Measurements from ENCODE around the gene USP35. TPM values are rescaled to one million over a fixed set of nuclear protein-coding genes. Genes with fewer than 3 reads are reported as not detected.
"Not testable (repeated sequence)": the region's sequence is repeated elsewhere in the genome, so short reads cannot be mapped to it uniquely, and the experiment has no call there.

Gene USP35
- total RNA-seq, 3 donors from 2014 or later, result 5.1 to 16.1 (median 11.3) TPM

DNA sequence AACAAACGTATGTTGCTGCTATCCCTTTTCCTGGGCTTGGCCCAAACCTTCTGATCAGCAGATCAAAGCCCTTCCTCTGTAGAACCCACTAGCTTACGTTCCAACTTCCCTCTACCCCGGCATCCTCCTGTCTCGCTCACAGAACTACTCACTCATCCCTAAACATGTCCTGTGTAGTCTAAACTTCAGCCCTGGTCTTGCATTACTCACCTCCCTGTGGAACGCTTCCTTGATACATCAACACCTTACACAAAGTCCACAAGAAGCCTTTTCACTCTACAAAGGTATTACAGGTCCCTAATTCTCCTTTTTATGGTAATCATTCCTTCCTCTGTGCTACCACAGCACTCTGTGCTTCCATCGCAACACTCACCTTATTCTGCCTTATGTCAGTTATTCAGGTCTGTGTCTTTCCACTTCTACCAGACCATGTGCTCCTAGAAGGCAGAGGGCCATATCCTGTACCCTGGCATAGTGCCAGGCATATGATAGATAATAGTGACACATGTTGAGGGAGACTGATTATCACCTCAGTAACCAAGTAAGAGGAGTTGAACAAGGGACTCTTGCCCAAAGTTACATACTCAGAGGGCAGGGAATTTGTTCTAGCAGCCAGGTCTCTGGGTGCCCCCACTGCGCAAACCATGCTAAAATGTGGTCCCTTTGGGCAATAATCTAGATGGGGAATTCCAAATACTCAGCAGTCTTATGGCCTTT, 41.6 kb downstream of the USP35 start:
- no peak overlapping the region for H3K4me3 ChIP-seq
- intact Hi-C loops (cut with DNase I; ENCODE audit: low total_unique reads), result no loop called here
- H3K27me3 ChIP-seq, result no peaks in the 10 kb centered on the region
- H3K36me3 ChIP-seq, result no peaks in the 10 kb centered on the region
- H3K9me3 ChIP-seq, result no peaks in the 10 kb centered on the region
- H3K4me1 ChIP-seq, result no peaks in the 10 kb centered on the region
- DNase-seq (ENCODE audit: low spot score in 2 of 2), result no peak
- H3K27ac ChIP-seq, result no peak overlapping the region
- TF ChIP-seq POLR2AphosphoS5 (IDR thresholded peaks at IDR 0.05) (no peak), POLR2A (IDR thresholded peaks at IDR 0.05) (no peak)
- TF ChIP-seq, protein P1, sequence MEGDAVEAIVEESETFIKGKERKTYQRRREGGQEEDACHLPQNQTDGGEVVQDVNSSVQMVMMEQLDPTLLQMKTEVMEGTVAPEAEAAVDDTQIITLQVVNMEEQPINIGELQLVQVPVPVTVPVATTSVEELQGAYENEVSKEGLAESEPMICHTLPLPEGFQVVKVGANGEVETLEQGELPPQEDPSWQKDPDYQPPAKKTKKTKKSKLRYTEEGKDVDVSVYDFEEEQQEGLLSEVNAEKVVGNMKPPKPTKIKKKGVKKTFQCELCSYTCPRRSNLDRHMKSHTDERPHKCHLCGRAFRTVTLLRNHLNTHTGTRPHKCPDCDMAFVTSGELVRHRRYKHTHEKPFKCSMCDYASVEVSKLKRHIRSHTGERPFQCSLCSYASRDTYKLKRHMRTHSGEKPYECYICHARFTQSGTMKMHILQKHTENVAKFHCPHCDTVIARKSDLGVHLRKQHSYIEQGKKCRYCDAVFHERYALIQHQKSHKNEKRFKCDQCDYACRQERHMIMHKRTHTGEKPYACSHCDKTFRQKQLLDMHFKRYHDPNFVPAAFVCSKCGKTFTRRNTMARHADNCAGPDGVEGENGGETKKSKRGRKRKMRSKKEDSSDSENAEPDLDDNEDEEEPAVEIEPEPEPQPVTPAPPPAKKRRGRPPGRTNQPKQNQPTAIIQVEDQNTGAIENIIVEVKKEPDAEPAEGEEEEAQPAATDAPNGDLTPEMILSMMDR (IDR thresholded peaks at IDR 0.05), result no peak

DNA sequence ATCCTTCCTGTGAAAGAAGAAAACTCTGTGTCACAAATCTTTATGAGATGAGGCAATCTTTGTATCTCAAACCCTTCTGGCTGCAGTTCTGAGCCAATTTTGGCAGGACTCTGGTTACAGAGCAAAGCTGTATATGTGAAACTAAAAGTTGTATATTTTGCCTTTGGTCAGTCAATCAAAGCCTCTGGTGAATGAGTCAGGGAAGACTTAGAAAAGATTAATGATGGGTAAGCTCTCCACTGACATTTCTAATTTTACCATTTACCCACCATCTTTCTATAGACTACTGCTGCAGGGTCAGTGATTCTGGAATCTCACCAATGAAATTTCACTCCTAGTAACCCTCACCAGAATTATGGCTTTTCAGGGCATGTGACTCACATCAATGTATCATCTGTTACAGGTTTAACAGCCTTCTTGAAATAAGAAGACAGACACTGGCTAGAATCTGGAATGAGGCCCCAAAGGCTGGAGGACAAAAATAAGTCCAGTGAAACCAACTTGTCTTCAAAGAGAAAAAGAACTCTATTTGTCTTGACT, 43.3 kb downstream of the USP35 start:
- H3K36me3 ChIP-seq, result no peaks in the 10 kb centered on the region
- H3K27me3 ChIP-seq, result no peaks in the 10 kb centered on the region
- DNase-seq (ENCODE audit: low spot score in 2 of 2), result no peak
- H3K4me3 ChIP-seq, result no peak overlapping the region
- TF ChIP-seq POLR2A (IDR thresholded peaks at IDR 0.05) (no peak), POLR2AphosphoS5 (IDR thresholded peaks at IDR 0.05) (no peak)
- TF ChIP-seq, protein P1 (IDR thresholded peaks at IDR 0.05), result no peak
- intact Hi-C loops (cut with DNase I; ENCODE audit: low total_unique reads), result no loop called here
- no peaks in the 10 kb centered on the region for H3K9me3 ChIP-seq
- no peaks in the 10 kb centered on the region for H3K4me1 ChIP-seq
- no peak overlapping the region for H3K27ac ChIP-seq

DNA sequence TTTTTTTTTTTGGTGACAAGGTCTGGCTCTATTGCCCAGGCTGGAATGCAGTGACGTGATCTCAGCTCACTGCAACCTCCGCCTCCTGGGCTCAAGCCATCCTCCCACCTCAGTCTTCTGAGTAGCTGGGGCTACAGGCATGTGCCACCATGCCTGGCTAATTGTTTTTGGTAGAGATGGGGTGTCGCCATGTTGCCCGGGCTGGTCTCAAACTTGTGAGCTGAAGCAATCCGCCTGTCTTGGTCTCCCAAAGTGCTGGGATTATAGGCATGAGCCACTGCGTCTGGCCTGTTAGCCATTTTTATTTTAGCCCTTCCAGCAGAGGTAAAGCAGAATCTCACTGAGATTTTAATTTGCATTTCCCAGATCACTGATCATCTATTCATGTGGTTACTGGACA, 44.3 kb downstream of the USP35 start:
- H3K4me1 ChIP-seq; DNase-seq (ENCODE audit: low spot score in 2 of 2); H3K4me3 ChIP-seq; H3K27ac ChIP-seq; H3K27me3 ChIP-seq; H3K36me3 ChIP-seq; intact Hi-C loops (cut with DNase I; ENCODE audit: low total_unique reads); H3K9me3 ChIP-seq: not testable (repeated sequence)

DNA sequence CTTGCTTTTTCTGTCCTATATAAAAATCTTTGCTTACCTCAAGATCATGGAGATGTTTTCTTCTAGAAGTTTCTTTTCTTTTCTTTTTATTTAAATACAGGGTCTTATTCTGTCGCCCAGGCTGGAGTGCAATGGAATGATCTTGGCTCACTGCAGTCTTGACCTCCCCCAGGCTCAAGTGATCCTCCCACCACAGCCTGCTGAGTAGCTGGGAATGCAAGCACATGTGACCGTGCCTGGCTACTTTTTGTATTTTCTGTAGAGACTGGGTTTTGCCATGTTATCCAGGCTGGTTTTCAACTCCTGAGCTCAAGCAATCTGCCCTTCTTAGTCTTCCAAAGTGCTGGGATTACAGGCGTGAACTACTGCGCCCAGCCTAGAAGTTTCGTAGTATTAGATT, 45.3 kb downstream of the USP35 start:
- TF ChIP-seq POLR2AphosphoS5 (IDR thresholded peaks at IDR 0.05) (no peak), POLR2A (IDR thresholded peaks at IDR 0.05) (no peak)
- TF ChIP-seq, protein P1 (IDR thresholded peaks at IDR 0.05), result no peak
- Histone ChIP-seq H3K27ac (no peak overlapping the region), H3K9me3 (no peaks in the 10 kb centered on the region), H3K27me3 (no peaks in the 10 kb centered on the region), H3K4me1 (no peaks in the 10 kb centered on the region), H3K4me3 (no peak overlapping the region), H3K36me3 (no peaks in the 10 kb centered on the region)
- intact Hi-C loops (cut with DNase I; ENCODE audit: low total_unique reads), result no loop called here
- DNase-seq (ENCODE audit: low spot score in 2 of 2), result no peak

DNA sequence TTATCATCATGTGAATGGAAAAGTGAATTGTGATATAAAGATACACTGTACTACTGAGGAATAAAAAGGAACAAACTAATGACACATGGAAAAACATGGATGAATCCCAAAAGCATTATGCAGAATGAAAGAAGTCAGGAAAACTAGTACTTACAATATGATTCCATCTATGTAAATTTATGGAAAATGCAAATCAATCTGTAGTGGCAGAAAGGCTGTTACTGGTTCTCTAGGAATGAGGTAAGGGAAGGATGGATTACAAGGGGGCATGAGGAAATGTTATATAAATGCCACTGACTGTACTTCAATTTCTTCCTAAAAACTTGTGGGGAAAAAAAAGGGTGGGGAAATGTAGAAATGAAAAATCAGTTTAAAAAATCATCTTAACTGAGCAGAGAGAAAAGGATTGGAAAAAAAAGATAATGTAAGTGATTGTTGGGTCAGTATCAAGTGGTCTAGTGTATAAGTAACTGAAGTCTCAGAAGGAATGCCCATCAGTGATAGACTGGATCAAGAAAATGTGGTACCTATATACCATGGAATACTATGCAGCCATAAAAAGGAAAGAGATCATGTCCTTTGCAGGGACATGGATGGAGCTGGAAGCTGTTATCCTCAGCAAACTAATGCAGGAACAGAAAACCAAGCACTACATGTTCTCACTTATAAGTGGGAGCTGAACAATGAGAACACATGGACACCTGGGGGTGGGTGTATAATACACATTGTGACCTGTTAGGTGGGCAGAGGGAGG, 48.8 kb downstream of the USP35 start:
- intact Hi-C loops (cut with DNase I; ENCODE audit: low total_unique reads), result no loop called here

More for the DNA sequence above, 48.8 kb downstream of the USP35 start:
- Histone ChIP-seq H3K36me3 (no peaks in the 10 kb centered on the region), H3K9me3 (peaks cover 0 to 4% of the 10 kb centered on the region in 2 donors), H3K4me3 (no peak overlapping the region), H3K27ac (no peak overlapping the region), H3K27me3 (no peaks in the 10 kb centered on the region), H3K4me1 (no peaks in the 10 kb centered on the region)
- DNase-seq (ENCODE audit: low spot score in 2 of 2), result no peak
- TF ChIP-seq POLR2AphosphoS5 (IDR thresholded peaks at IDR 0.05) (no peak), POLR2A (IDR thresholded peaks at IDR 0.05) (no peak)
- TF ChIP-seq, protein P1 (IDR thresholded peaks at IDR 0.05), result no peak

Data from breast epithelium (tissue), 4 donors.